T-helper 2 cell treated with Interferon-gamma antibody and Interleukin-4, amounts not matched to agents 100 ng/mL and 5 ng/mL, for 36 hours (primary cell): ENCODE data around the gene POU2AF3. TPM values are rescaled to one million over a fixed set of nuclear protein-coding genes. Genes with fewer than 3 reads are reported as not detected.
"Not testable (repeated sequence)": the region's sequence is repeated elsewhere in the genome, so short reads cannot be mapped to it uniquely, and the experiment has no call there.

Experiments used
- intact Hi-C: fragments of 100-400 bp; cut with micrococcal nuclease; formaldehyde crosslinking; loops from one replicate; pipeline ENCODE4 v1.15.1; 2023
- total RNA-seq: library from RNA; stranded (reverse); gene quantifications from 2 replicates; pipeline ENCODE4 v1.2.3, GENCODE V29; 2022

POU2AF3 gene
- total RNA-seq, 1 donor from 2014 or later, result not detected

GRCh38 chr11:111300569-111300968 is 2.2 kb downstream of the POU2AF3 start:
- intact Hi-C loops, result no loop called here

GRCh38 chr11:111301004-111301841 is 2.9 kb downstream of the POU2AF3 start:
- intact Hi-C loops, result no loop called here

GRCh38 chr11:111301842-111302118 is 3.4 kb downstream of the POU2AF3 start:
- intact Hi-C loops, result no loop called here

GRCh38 chr11:111302298-111302697 is 4.0 kb downstream of the POU2AF3 start:
- intact Hi-C loops, result no loop called here

GRCh38 chr11:111303461-111303860 is 5.1 kb downstream of the POU2AF3 start:
- intact Hi-C loops, result no loop called here

GRCh38 chr11:111305162-111305802 is 6.9 kb downstream of the POU2AF3 start:
- intact Hi-C loops, result no loop called here

GRCh38 chr11:111305876-111306275 is 7.5 kb downstream of the POU2AF3 start:
- intact Hi-C loops, result no loop called here

GRCh38 chr11:111306321-111306720 is 8.0 kb downstream of the POU2AF3 start:
- intact Hi-C loops, result no loop called here

GRCh38 chr11:111307472-111308108 is 9.2 kb downstream of the POU2AF3 start:
- intact Hi-C loops, result no loop called here

GRCh38 chr11:111308140-111308539 is 9.8 kb downstream of the POU2AF3 start:
- intact Hi-C loops, result no loop called here

- intact Hi-C loops, result no loop called here
Measured at GRCh38 chr11:111309215-111309915, 11.0 kb downstream of the POU2AF3 start.

GRCh38 chr11:111310088-111310487 is 11.7 kb downstream of the POU2AF3 start:
- intact Hi-C loops, result no loop called here

- intact Hi-C loops, result no loop called here
Measured at GRCh38 chr11:111310723-111311122, 12.4 kb downstream of the POU2AF3 start.

- intact Hi-C loops, result no loop called here
Measured at GRCh38 chr11:111312076-111312475, 13.7 kb downstream of the POU2AF3 start.

- intact Hi-C loops, result no loop called here
Measured at GRCh38 chr11:111319296-111319695, 20.9 kb downstream of the POU2AF3 start.

- intact Hi-C loops, result not testable (repeated sequence)
Measured at GRCh38 chr11:111320199-111320598, 21.9 kb downstream of the POU2AF3 start.

GRCh38 chr11:111320728-111321568 is 22.6 kb downstream of the POU2AF3 start:
- intact Hi-C loops, result no loop called here

GRCh38 chr11:111322534-111322933 is 24.2 kb downstream of the POU2AF3 start:
- intact Hi-C loops, result no loop called here

- intact Hi-C loops, result no loop called here
Measured at GRCh38 chr11:111324277-111324720, 26.0 kb downstream of the POU2AF3 start.

- intact Hi-C loops, result no loop called here
Measured at GRCh38 chr11:111325259-111325658, 26.9 kb downstream of the POU2AF3 start.

- intact Hi-C loops, result no loop called here
Measured at GRCh38 chr11:111326824-111327223, 28.5 kb downstream of the POU2AF3 start.
